Brain microvascular endothelial cell (primary cell): ENCODE measurements around the gene SKAP2.

Source experiments
- DNase-seq: peaks from one replicate; pipeline ENCODE4 v3.0.0-alpha.2; 2020
- H3K27ac ChIP-seq: fragments of 250-450 bp; sonication (Bioruptor Pico); 2 replicates; pipeline ENCODE4 v1.5.1; 2020; ENCODE audit warnings: mild to moderate bottlenecking, moderate library complexity
- H3K27me3 ChIP-seq: fragments of 250-450 bp; sonication (Bioruptor Pico); replicated peaks from 2 replicates; pipeline ENCODE4 v1.5.1; 2020; ENCODE audit warnings: mild to moderate bottlenecking
- H3K36me3 ChIP-seq: fragments of 250-450 bp; sonication (Bioruptor Pico); replicated peaks from 2 replicates; pipeline ENCODE4 v1.5.1; 2020; ENCODE audit warnings: mild to moderate bottlenecking
- H3K4me3 ChIP-seq: 2 replicates; pipeline ENCODE4 v1.5.1; 2011; ENCODE audit warnings: low read depth, mild to moderate bottlenecking, control low read depth, low read length, moderate library complexity
- CTCF ChIP-seq: IDR thresholded peaks from 2 replicates; pipeline ENCODE4 v1.5.1; 2011; ENCODE audit warnings: low read depth, mild to moderate bottlenecking, moderate library complexity, low read length, control low read depth, inconsistent platforms; ENCODE audit errors: missing control alignments
- in situ Hi-C: cut with HindIII; loops from 2 replicates; pipeline ENCODE4 v1.10.0; 2017; ENCODE audit warnings: low sequenced_read_pairs, low pct_ligation_motif_present

Gene SKAP2

GRCh38 chr7:26864309-26865093 is at the start of gene SKAP2:
TSS of gene SKAP2 (minus strand) at chr7:26864590. CDS start at chr7:26864429, 161 bp downstream.
- Histone ChIP-seq H3K27ac (peak within 1 kb of the TSS; percentile 41), H3K4me3 (peak within 1 kb of the TSS; percentile 75), H3K27me3 (peaks cover 4% of the 10 kb centered on the region), H3K36me3 (no peaks in the 10 kb centered on the region)
- no peak for TF ChIP-seq CTCF
- peak; percentile 97 for DNase-seq
- in situ Hi-C loops: no loop called here

- no peak overlapping the region for H3K4me3 ChIP-seq
- H3K36me3 ChIP-seq: no peaks in the 10 kb centered on the region
- in situ Hi-C loops: no loop called here
- no peak overlapping the region for H3K27ac ChIP-seq
- TF ChIP-seq CTCF: no peak
- DNase-seq: no peak
- H3K27me3 ChIP-seq: no peaks in the 10 kb centered on the region
These were observed 48.6 kb upstream of the SKAP2 start for GRCh38 chr7:26912933-26913536.

- H3K36me3 ChIP-seq: no peaks in the 10 kb centered on the region
- in situ Hi-C loops: no loop called here
- H3K27ac ChIP-seq: no peak overlapping the region
- DNase-seq: no peak
- TF ChIP-seq CTCF: no peak
- H3K4me3 ChIP-seq: no peak overlapping the region
- H3K27me3 ChIP-seq: no peaks in the 10 kb centered on the region
These were observed 47.9 kb upstream of the SKAP2 start for GRCh38 chr7:26912338-26912737.

GRCh38 chr7:26910221-26910620 is 45.8 kb upstream of the SKAP2 start:
- Histone ChIP-seq H3K27me3 (no peaks in the 10 kb centered on the region), H3K36me3 (no peaks in the 10 kb centered on the region), H3K27ac (no peak overlapping the region), H3K4me3 (no peak overlapping the region)
- TF ChIP-seq CTCF: no peak
- in situ Hi-C loops: no loop called here
- peak; percentile 42 for DNase-seq

- no peaks in the 10 kb centered on the region for H3K36me3 ChIP-seq
- H3K27ac ChIP-seq: no peak overlapping the region
- TF ChIP-seq CTCF: no peak
- H3K27me3 ChIP-seq: no peaks in the 10 kb centered on the region
- DNase-seq: no peak
- H3K4me3 ChIP-seq: no peak overlapping the region
- in situ Hi-C loops: no loop called here
These were observed 35.9 kb upstream of the SKAP2 start for GRCh38 chr7:26900251-26900650.
